ENCODE results near the gene CETP.
"Not testable (repeated sequence)": the region's sequence is repeated elsewhere in the genome, so short reads cannot be mapped to it uniquely, and the experiment has no call there.

Gene CETP

GRCh38 chr16:56980792-56981724 is 19.3 kb downstream of the CETP start:
- no peak for DNase-seq (ENCODE audit: low read depth)

DNA sequence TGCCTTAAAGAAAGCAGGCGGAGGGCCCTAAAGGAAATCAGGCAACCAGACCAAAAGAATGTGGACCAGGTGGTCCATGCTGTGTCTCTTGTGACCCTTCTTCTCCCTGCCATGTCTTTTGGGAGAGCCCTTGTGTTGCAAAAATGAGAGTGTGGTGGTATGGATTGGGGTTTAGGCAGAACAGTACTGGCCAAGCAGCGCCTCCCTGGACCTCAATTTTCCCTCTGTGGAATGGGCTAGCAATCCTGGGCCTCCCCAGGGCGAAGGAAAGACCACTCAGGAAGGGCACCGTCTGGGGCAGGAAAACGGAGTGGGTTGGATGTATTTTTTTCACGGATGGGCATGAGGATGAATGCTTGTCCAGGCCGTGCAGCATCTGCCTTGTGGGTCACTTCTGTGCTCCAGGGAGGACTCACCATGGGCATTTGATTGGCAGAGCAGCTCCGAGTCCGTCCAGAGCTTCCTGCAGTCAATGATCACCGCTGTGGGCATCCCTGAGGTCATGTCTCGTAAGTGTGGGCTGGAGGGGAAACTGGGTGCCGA is 20.1 kb downstream of the CETP start:
- DNase-seq (ENCODE audit: low read depth), result no peak

- no peak for DNase-seq (ENCODE audit: low read depth)
Measured at GRCh38 chr16:56982695-56983094, 20.9 kb downstream of the CETP start.

GRCh38 chr16:56983211-56983751 is 21.5 kb downstream of the CETP start:
- DNase-seq (ENCODE audit: low read depth), result no peak

GRCh38 chr16:56984639-56985038 is 22.9 kb downstream of the CETP start:
- no peak for DNase-seq (ENCODE audit: low read depth)

DNA sequence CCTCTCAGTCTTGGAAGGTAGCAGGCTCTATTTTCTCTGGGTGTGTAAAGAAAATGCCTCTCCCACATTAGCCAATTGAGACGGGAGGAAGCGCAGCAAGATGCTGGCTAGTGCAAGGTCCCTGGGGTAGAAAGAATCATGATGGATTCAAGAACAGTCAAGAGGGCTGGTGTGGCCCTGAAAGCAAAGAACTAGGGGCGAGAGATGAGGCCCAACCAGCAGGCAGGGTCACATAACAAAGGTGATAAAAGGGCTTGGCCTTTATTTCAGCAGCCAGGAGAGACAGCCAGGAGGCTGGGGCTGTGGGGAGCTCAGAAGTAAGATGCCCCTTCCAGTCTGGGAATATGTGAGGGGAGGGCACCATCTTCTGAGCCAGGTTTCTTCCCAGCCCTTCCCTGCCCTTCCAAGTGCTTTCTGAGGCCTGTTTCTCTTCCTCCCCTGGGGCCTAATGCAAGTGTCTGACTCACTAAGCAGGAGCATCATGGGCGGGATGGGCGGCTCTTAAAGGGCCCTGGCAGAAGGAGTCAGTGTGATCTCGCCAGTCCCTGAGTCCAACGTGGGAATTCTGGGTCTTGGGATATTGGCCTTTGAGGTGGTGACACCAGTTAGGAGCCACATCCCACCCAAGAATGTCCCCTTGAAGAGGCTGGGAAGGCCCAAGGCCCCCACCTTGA is 23.7 kb downstream of the CETP start:
- no peak for DNase-seq (ENCODE audit: low read depth)

GRCh38 chr16:56985962-56986360 is 24.2 kb downstream of the CETP start:
- DNase-seq (ENCODE audit: low read depth), result no peak

- DNase-seq (ENCODE audit: low read depth), result no peak
Measured at GRCh38 chr16:56986361-56986760, 24.6 kb downstream of the CETP start.

DNA sequence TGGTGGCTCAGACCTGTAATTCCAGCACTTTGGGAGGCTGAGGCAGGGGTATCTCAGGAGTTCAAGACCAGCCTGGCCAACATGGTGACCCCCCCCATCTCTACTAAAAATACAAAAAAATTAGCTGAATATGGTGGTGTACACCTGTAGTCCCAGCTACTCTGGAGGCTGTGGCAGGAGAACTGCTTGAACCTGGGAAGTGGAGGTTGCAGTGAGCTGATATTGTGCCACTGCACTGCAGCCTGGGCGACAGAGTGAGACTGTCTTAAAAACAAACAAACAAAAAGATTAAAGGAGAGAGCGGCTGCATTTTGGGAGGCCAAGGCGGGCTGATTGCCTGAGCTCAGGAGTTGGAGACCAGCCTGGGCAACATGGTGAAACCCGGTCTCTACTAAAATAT is 25.2 kb downstream of the CETP start:
- DNase-seq (ENCODE audit: low read depth), result not testable (repeated sequence)

DNA sequence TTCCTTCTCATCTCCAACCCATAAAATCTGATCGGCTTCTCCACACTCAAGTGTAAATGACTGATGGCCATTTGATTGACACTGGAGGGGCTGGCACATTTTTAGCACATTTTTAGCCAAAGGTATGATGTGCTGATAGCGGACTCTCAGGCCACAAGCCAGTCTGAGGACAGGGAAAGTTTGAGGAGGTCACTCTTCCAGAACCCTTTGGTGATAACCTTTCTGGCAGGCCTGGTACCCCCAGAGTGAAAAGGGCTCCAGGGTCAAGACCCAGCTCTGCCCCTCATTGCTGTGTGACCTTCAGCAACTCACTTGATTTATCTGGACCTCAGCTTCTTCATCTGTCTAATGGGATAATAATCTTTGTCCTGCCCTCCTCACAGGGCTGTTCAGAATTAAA is 25.9 kb downstream of the CETP start:
- DNase-seq (ENCODE audit: low read depth), result no peak

DNA sequence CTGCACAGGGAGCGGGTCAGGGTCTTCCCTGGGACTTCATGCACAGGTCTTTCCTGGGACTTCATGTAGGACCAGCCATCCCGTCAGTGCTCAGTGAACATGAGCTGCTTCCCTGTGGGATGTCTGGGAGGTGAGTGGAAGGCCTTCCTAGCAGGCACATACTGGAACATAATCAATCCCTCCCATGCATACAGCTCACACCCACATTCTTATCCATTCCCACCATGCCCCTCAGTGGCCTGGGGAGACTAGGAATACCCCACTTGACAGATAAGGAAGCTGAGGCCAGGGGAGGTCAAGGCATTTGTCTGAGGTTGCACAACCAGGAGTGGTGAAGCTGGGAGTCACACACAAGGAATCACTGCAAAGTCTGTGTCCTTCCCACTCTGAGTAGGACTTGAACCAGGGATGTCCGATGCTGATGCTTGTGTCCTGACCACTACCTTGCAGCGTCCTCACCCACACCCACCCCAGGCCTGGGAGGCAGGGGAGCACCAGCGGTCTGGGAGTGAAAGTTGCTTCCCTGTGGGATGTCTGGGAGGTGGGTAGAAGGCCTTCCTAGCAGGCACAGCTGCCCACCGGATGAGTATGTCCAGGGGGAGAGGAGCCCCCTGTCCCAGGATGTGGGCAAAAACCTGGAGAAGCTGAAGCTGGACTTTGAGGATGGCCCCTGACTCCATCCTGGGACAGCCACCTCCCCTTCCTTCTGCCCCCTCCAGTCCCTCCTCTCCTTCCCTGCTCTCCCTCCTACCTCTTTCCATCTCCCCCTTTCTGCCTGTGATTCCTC is 26.6 kb downstream of the CETP start:
- no peak for DNase-seq (ENCODE audit: low read depth)

DNA sequence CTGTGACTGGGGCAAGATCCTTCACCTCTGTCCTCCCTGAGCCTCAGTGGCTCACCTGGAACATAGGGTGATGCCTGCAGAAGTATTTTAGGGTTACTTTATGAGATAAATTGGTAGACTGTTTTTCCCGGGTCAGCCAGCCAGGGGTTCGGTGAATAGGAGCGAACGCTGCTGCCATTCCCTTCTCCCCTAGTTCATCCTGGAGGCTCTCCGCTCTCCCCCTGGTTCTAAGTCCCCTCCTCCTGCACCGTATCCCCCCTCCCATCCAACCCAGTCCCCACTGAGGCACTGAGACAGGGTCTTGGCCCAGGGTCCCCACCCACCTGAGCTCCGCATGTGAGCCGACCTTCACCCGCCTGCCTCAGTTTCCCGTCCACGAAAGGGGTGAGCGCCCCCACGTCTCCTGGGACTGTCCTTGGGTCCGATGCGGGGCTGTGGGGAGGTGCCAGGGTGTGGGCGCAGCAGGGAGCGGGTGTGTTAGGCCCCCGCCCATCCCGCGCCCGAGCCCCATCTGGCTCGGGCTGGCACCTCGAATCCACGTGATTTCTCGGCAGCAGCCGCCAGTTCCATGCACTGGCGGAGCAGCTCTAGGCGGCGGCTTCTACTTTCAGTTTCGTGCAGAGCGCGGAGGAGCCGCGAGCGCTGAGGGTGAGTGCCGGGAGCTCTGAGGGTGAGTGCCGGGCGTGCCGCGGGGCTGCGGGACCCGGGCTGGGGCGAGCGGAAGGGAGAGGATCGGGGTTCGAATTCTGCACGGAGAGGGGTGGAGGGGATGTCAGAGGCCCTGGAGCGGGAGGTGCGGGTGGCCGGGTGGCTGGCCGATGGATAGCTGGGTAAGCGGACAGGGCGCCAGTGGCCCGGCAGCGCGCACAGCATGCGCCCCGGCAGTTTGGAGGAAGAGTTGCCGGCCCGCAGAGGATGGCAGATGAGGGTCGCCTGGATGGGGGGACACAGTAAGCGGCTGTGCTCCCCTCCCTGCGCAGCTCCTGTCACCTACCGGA is 27.5 kb downstream of the CETP start, which contains the start of gene NLRC5:
Gene NLRC5 (plus strand): TSS at position 610 of the 998 bp plus-strand sequence. CDS start 31,156 bp downstream, outside the sequence.
- DNase-seq (ENCODE audit: low read depth), result peak; percentile 88

DNA sequence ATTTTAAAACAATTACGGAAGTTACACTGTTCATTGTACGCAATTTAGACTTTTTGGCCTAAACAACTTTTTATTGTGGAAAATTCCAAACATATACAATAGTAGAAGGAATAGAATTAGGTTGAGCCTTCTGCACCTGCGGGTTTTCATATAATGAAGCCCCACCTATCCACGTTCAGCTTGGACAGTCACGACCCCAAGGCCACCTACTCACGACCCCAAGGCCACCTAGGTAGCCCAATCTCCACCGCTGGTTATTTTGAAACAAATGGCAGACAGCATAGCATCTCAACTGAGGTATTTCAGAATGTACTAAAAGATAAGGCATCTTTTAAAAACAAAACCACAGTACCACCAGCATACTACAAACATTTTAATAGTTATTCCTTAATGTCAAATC is 28.2 kb downstream of the CETP start:
- no peak for DNase-seq (ENCODE audit: low read depth)

DNA sequence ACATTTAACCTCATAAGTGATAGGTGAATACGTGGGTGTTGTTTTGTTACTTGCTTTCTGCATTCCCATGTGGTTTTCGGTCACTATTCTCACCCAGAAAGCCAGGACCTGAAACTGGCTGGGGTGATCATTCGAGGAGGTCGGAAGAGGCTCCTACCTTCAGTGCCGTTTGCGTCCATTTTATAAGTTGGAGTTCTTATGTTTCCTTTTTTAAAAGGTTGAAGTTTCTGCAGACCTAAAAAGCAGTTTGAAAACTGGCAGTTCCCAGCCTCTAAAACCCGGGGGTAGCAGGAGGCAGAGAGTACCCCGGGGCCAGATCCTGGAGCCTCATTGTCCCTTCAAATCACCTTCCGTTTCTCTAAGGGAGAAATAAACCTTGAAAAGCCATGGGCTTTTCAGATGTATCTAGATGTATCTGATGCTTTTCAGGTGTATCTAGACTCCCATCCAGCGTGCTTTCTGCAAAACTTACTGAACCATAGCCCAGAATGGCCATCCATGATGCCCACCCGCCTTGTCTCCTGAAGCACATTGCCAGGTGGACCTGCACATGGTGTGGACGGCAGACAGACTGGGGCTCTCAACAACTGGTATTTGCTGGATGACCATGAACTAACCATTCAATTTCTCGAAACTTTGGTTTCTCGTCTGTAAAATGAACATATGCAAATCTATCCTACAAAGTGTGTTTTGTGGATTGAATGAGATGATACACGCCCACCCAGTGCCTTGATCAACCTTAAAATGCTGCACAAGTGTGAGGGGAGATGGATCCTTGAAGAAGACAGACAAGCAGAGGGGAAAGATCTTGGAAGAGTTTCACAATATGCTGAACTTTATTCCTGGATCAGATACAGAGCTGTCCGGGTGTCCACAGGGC is 28.9 kb downstream of the CETP start:
- no peak for DNase-seq (ENCODE audit: low read depth)

- DNase-seq (ENCODE audit: low read depth), result not testable (repeated sequence)
Measured at GRCh38 chr16:56992431-56992830, 30.7 kb downstream of the CETP start.

GRCh38 chr16:56993204-56993603 is 31.5 kb downstream of the CETP start:
- DNase-seq (ENCODE audit: low read depth), result no peak

DNA sequence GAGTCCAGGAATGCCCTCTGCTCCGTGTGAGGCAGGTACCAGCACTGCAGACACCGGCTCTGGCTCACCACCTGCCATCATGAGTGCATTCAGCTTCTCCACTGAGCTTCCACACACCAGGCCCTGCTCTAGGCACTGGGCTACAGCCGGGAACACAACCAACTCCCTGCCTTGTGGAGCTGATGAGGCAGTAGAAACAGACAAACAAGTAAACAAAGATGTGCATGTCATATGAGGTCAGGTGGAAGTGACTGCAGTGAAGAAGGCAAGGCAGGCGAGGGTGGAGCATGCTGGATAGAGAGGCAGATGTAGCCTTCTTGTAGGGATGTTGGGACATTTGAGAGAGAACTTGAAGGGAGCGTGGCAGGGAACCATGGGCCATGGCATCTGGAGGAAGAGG is 32.6 kb downstream of the CETP start:
- no peak for DNase-seq (ENCODE audit: low read depth)

DNA sequence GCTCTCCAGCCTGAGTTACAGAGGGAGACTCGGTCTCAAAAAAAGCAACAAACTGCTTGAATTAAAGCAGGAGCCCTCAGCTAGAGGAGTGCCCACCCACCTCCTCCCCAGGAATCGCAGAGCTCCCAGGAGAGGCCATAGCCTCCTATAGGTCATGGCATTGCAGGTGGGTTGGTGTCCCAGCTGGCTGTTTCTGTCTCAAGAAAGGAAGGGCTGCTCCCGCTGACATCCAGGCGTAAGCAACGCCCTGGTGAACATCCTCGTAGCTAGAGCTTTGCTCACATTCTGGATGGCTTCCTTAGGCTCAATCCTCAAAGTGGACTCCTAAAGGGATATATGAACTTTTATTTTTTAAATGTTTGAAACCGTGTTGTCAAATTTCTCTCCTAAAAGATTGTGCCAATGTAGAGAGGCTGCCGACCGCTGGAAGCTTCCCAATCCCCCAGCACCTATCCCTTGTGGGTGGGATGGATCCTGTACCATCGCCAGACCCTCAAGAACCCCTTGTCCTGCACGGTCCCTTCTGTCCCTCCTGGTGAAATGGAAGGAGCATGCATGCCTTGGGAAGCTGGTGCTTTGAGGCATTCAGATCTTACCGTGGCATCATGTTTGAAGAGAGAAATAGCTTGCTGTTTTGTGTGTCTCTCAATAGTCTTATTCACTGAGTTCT is 33.5 kb downstream of the CETP start:
- DNase-seq (ENCODE audit: low read depth), result no peak

- DNase-seq (ENCODE audit: low read depth), result no peak
Measured at GRCh38 chr16:56997264-56997663, 35.5 kb downstream of the CETP start.

Measured in activated T-cell treated with anti-CD3 and anti-CD28 coated beads for 24 hours (primary cell).